SU-DHL-6 (cell line): Measurements from ENCODE around the gene KNDC1.

Experiments used
- EZH2phosphoT487 ChIP-seq: fragments of 200-600 bp; sonication (generic), shearing (Covaris generic); conservative IDR thresholded peaks from 2 replicates; pipeline ENCODE4 v1.6.1; 2018; ENCODE audit warnings: mild to moderate bottlenecking, antibody characterized with exemption, low read length, moderate library complexity, mixed read lengths
- TF ChIP-seq, protein P1 (sequence below): fragments of 200-600 bp; sonication (generic); IDR thresholded peaks from one replicate; pipeline ENCODE4 v1.5.1; 2017; ENCODE audit warnings: antibody characterized with exemption, mild to moderate bottlenecking, low read length, moderate library complexity; ENCODE audit not compliant: insufficient read depth, poor library complexity, severe bottlenecking

DNA sequence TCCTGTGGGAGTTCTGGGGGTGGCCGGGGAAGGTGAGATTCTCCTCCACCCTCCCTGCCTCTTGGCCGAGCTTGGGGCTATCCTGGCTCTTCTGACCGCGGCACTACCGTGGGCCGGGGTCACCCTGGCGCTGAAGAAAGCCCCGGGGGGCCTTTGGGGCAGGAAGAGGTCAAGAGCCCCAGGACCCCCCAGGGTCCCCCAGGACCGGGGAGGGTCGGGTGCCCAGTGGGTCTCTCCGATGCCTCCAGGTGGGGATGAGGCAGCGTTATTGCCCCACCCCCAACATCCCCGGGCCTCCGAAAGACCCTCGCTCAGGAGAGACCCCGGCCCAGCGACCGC, 439 bp upstream of the KNDC1 start:
- TF ChIP-seq, protein P1, sequence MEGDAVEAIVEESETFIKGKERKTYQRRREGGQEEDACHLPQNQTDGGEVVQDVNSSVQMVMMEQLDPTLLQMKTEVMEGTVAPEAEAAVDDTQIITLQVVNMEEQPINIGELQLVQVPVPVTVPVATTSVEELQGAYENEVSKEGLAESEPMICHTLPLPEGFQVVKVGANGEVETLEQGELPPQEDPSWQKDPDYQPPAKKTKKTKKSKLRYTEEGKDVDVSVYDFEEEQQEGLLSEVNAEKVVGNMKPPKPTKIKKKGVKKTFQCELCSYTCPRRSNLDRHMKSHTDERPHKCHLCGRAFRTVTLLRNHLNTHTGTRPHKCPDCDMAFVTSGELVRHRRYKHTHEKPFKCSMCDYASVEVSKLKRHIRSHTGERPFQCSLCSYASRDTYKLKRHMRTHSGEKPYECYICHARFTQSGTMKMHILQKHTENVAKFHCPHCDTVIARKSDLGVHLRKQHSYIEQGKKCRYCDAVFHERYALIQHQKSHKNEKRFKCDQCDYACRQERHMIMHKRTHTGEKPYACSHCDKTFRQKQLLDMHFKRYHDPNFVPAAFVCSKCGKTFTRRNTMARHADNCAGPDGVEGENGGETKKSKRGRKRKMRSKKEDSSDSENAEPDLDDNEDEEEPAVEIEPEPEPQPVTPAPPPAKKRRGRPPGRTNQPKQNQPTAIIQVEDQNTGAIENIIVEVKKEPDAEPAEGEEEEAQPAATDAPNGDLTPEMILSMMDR, result no peak
- no peak for TF ChIP-seq EZH2phosphoT487
